GM20000 (cell line): ENCODE results near the gene ARHGAP8.
"Not testable (repeated sequence)": the region's sequence is repeated elsewhere in the genome, so short reads cannot be mapped to it uniquely, and the experiment has no call there.

Experiments
- DNase-seq: peaks from one replicate; pipeline ENCODE4 v3.0.0; 2012; ENCODE audit warnings: low spot score
- CTCF ChIP-seq: IDR thresholded peaks from 2 replicates; pipeline ENCODE4 v1.5.1; 2012; ENCODE audit warnings: mild to moderate bottlenecking, control low read depth; ENCODE audit errors: extremely low read depth, missing control alignments

ARHGAP8 gene

GRCh38 chr22:44894782-44895181 lies 142.4 kb downstream of the ARHGAP8 start:
- DNase-seq = no peak

GRCh38 chr22:44895296-44896055 lies 143.1 kb downstream of the ARHGAP8 start:
- no peak for DNase-seq
- TF ChIP-seq CTCF = no peak

More at GRCh38 chr22:44894782-44895181, 142.4 kb downstream of the ARHGAP8 start:
- TF ChIP-seq CTCF = no peak

GRCh38 chr22:44898236-44898635 lies 145.9 kb downstream of the ARHGAP8 start:
- TF ChIP-seq CTCF = no peak
- DNase-seq = no peak

DNA sequence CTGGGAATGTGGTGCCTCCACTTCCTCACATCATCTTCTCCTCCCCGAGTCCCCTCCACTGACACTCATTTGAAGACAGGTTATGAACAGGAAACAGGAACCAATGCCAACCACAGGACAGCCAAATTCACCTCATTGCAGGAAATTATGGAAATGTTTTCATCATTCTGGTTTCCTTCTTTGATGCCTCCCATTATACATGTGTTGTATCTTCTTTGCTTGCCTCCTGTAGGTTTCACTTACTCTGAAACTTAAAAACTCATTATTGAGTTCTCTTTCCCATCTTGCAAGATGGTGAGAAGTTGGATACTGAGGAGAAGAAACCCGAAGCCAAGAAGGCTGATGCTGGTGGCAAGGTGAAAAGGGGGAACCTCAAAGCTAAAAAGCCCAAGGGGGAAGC lies 148.9 kb downstream of the ARHGAP8 start:
- no peak for DNase-seq
- TF ChIP-seq CTCF = no peak

DNA sequence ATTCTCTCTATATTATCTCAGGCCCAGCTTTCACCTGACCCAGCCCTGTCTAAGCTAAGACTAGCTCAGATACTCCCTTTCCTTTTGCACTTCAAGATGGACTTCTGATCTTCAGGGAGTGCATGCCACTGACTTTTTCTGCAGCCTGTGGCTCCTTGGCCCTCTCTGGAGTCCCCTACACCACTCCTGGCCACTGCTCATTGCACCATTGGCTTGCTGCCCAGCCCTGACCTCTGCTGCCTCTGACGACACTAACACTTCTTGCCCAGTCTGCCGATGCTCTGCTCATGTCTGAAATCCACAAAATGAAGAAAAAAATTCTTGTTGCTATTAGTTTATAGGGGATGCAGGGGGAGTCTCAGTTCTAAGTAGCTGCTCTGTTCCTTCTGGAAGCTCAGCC lies 150.8 kb downstream of the ARHGAP8 start:
- not testable (repeated sequence) for DNase-seq

- not testable (repeated sequence) for DNase-seq
Measured at GRCh38 chr22:44904492-44905152, 152.2 kb downstream of the ARHGAP8 start.

GRCh38 chr22:44906248-44906936 lies 154.0 kb downstream of the ARHGAP8 start:
- no peak for DNase-seq
- TF ChIP-seq CTCF = no peak

GRCh38 chr22:44906999-44907644 lies 154.7 kb downstream of the ARHGAP8 start:
- no peak for TF ChIP-seq CTCF
- DNase-seq = no peak
